Left colon (tissue), 2 donors: ENCODE measurements around the gene GREM1. TPM values are rescaled to one million over a fixed set of nuclear protein-coding genes. Genes with fewer than 3 reads are reported as not detected.

Experiments used
- ATAC-seq: fragments of 200-7000 bp; cut with Tn5 transposase; one replicate; pipeline ENCODE4 v1.9.1; 2020; ENCODE audit warnings: mild to moderate bottlenecking, moderate library complexity
- DNase-seq, 2 donors: peaks; one replicate each; pipeline ENCODE4 v3.0.0-alpha.2; 2020
- intact Hi-C, 2 donors: fragments of 100-400 bp; cut with DNase I in 1 of 2; cut with micrococcal nuclease in 1 of 2; formaldehyde crosslinking; loops; one replicate each; pipeline versions ENCODE4 v1.11.2 to v1.14.0; 2022; cut with DNase I, micrococcal nuclease
- total RNA-seq, 2 donors: library from RNA; stranded (reverse); fragmentation: NEBNext Ultra II Directional; extraction: Animal tissue kit (Norgen Biotek cat#: 25700); gene quantifications; one replicate each; pipeline ENCODE4 v1.2.1, GENCODE V29; 2021
- donor health status: DM: no; HTN: no; CAD: no.
- donor health status: DM: yes; HTN: yes; CAD: no.

Gene GREM1
- total RNA-seq, 2 donors from 2014 or later, result 13.7 to 46.0 TPM

DNA sequence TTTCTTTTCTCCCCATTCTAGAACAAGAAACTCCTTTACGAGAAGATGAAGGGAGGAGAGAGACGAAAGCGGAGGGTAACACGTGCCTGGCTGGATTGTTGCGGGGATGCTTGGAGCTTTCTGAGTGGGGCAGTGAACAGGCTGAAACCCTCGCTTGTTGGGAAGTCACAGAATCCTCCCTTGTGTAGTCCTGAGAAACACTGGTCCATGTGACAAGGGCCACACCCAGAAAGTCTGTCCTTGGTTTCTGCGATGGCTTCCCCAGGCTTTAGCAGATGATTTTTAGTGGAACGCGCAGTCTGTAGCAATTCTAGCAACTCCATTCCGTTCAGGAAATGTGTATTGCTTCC, 26.1 kb upstream of the GREM1 start:
- intact Hi-C loops, result no loop called here
- no peak for DNase-seq
- ATAC-seq, result no peak

DNA sequence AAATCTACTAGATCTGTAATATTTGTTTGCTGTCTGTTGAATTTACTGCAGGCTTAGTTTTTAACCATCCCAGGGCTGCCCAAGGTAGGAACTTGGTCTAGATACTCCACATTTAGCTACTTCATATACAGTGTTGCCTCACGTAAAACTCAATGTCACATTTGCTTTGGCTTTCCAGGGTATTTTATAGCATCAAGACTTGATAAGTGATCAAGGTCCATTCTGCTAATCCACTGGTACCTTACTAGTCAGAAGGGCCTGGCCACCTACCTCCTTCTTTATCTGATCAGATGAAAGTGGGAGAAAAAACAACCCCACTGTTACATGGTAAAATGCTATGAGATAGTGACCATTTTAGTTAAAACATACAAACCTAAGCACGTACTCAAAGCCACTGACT, 25.5 kb upstream of the GREM1 start:
- no peak for DNase-seq
- peak; percentile 56 for ATAC-seq
- intact Hi-C loops, result no loop called here

DNA sequence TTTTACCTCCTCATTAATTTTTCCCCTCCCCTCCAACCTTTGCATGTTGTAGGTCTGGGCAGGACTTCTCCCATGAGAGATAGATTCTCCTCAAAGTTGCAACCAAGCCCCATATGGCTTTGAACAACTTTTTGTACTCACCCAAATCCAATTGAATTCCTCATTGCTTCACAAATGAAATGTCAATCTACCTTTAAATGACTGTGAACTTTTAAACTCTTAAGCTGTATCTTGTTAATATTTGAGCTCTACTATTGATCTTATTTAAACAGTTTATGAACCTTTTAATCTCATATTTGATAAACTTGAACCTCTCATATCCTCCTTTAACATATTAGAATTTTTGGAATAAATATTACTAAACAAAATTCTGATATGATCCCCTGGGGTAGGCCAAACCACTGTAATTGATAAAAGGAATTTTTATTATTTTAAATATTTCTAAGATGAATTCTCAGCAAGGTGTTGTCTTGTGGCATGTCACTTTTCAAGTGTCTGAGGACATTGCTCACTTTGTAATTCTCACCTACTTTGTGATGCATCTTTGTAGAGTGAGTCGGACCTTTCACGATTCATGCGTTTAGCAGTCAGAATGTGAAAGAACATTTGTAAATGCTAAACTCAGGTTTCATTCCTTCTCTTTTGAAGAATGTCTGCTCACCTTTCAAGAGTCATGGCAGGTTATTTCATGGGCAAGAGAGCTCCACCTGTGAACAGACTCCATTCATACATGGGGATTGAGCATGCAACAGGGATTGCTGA, 23.4 kb upstream of the GREM1 start:
- ATAC-seq, result no peak
- intact Hi-C loops, result no loop called here
- no peak for DNase-seq

DNA sequence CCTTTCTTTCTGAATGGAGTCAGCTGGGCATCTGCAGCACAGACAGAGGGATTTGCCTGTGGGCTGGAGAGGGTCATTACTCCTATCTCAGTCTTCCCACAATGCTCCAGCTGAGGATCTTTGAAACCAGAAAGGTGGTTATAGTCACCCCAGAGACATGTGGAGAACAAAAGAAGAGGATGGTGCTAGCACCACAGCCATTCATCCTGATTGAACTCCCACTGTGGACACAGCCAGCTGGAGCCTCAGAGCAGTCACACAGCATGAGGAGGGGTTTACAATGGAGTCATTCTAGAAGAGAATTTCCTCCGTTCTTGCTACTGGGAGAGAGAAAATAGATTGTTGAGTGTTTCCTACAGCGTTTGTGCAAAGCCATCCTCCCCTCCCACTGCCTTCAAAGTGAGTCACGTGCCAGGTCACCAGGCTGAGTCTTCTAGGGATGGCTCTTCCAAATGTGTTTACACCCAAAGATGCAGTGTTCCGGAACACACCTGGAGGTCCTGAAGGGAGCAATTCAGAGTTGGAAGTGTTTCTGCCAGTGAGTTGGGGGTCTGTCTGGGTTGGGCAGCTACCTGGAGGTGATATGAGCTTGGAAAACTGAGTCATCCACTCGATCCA, 18.9 kb upstream of the GREM1 start:
- no peak for DNase-seq
- intact Hi-C loops, result no loop called here

DNA sequence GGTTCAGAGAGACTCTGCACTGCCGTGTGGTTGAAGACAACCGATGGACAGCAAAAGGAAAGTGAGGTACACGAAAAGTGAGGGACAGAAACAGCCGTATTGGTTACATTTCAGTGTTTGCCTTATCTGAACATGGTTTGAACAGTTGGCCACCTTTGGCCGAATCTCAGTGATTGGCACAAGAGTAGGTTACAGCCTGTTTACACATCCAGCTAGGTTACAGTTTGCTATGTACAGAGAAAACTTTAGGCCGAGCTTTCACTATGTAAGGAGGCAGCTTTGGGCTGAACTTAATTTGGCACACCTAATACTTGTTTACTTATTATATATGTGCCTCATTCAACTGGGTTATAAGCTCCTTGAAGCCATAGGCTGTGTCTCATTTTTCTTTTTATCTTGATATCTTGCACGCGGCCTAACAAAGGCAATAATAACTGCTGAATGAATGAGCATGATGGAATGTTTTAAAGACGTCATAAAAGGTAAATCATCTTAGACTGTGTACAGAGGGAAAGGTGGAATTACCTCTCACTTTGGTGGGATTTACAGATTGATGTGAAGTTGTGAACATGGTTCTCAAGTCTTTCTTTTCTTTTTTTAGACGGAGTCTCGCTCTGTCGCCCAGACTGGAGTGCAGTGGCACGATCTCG, 17.2 kb upstream of the GREM1 start:
- DNase-seq (peak; percentile 57 to 67), ATAC-seq (peak; percentile 90)
- intact Hi-C loops, result no loop called here

More for the DNA sequence above, 18.9 kb upstream of the GREM1 start:
- ATAC-seq, result no peak

DNA sequence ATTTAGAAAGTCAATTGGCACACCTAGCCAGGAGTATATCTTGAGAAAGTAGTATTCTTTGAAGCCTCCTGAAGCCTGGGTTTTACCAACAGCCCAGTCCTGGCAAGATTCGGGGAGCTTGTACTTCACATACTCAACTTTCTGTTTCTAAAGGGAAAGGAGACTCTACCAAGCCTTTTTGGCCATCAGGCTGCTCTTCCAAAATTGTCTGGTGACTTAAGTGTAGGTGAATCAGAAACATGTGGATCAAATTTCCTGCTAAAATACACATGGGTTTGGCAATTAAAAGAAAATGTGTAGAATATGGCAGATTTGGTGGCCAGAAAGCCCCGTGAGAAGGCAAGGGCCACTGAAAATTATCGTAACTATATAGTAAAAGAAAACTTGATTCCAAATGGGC, 15.9 kb upstream of the GREM1 start:
- intact Hi-C loops, result no loop called here
- ATAC-seq (no peak), DNase-seq (no peak)

DNA sequence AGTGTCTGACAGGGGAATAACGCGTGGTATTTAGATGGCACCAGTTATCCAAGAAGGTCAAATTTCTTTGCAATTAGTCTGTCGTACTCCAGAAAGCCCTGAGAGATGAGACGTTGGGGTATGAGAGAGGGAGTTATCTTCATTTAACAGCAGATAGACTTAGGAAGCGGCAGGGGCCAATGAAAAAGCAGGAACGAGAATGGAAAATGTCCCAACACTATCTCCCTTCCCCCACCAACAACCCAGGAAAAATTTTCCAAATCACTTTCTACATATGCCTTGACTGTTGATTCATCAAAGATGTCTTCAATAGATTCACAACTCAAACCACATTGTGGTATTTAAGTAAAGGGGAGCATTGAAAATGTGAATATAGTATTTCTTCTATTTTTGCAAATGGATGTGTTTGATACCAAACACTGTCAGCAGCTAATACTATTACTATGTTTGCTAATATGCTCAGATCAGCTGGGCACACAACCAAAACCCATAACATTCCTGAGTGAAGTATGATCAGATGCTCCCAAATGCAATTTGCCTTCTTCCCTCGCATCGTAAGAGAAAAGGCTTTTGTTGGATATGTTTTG, 13.3 kb upstream of the GREM1 start:
- DNase-seq (no peak), ATAC-seq (no peak)
- intact Hi-C loops, result no loop called here

DNA sequence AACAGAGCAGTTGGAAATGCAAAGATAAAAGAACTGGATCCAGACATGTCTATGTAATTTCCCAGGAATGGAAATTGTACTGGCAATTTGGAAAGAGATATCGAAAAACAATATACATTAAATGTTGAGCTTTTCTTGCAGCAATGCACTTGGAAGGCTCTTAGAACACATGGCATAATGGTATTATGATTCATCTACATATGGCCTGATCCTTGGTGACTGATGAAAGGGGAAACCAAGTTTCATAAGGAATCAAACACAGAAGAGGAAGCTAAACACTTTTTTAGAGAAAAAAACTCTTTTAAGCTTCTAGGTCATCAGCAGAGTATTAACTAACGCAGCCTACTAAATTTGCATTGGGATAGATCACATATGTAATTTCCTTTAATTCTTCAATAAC, 12.4 kb upstream of the GREM1 start:
- ATAC-seq (no peak), DNase-seq (no peak)
- intact Hi-C loops, result no loop called here

DNA sequence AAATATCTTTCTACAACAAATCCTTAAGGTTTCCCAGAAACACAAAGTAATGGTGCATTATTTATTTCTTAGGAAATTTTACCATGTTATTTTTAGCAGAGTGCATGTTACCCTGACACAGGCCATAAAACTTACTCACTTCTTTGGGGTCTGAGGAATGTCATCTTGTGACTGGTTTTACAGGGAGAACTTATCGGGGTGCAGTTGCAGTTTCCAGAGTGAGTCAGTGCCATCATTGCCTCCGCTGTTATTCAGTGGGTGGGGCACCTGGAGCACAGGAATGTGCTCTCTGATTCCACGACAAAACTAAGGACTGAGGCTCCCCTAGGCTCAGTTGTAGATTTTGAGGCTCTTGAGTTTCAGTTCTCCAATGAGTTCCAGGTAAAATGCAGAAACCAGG, 11.1 kb upstream of the GREM1 start:
- no peak for DNase-seq
- no peak for ATAC-seq
- intact Hi-C loops, result no loop called here

DNA sequence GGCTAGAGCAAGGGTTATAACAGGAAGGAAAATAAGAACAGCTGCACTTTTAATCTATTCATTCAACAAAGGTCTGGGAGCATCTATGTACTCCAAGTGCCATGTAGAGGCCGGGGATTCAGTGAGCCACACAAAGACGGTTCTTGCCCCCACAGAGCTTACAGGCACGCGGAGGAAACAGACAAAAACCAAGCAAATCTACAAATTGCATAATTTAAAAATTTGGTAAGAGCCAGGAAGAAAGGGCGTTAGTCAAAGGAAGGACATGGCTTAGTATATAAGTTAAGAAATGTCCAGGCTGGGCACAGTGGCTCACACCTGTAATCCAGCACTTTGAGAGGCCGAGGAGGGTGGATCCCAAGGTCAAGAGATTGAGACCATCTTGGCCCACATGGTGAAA, 10.4 kb upstream of the GREM1 start:
- ATAC-seq, result no peak
- intact Hi-C loops, result no loop called here
- no peak for DNase-seq

DNA sequence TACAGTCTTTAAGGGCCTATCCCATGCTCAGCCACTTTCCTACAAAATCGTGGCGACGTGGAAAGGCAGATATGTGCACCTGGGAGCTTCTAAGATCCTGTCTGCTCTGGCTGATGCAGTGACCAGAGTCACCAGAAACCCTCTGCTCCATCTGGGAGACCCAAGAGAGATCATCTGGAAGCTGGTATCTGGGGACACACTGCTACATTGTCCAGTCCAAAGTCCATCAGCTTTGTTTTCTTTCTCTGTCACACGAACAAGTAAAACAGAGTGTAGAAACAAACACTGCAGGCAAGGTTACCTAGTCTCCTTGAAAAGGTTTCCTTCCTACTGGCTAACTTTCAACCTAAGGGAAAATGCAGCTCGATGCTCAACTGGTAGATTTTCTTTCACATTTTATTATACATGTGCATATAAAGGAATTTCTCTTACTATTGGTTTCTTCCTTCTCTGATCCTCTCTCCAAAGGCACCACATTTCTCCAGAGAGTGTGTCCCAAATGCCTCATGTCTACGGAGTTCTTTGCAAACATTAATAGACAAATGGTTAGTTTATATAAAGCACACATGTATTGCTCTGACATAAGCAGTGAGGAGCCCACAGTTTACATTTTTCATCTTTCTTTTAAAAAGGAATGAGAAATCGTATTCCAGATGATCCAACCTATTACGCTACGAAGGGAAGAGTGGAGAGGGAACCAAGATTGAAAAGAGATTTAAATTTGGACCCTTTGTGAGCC, 8.3 kb upstream of the GREM1 start:
- ATAC-seq, result peak; percentile 92
- intact Hi-C loops, result no loop called here
- DNase-seq, result no peak

DNA sequence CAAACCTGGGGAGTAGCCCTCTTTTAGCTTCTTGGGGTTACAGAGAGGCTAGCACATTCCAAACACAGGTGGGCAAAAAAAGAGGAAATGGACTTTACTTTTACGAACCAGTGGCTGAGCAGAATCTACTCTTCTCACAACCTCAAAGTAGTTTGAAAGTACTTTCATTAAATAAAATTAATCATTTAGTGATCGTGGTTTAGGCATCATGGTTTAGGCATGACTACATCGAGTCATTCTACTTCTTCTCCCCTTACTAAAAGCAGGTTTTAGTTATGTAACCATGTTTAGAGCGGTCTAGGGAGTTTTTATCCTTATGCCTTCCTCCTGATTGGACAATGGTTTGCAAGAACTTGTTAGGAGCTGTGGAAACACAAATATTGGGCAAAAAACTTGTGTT, 2.5 kb upstream of the GREM1 start:
- intact Hi-C loops, result no loop called here
- DNase-seq, result no peak
- ATAC-seq, result no peak

DNA sequence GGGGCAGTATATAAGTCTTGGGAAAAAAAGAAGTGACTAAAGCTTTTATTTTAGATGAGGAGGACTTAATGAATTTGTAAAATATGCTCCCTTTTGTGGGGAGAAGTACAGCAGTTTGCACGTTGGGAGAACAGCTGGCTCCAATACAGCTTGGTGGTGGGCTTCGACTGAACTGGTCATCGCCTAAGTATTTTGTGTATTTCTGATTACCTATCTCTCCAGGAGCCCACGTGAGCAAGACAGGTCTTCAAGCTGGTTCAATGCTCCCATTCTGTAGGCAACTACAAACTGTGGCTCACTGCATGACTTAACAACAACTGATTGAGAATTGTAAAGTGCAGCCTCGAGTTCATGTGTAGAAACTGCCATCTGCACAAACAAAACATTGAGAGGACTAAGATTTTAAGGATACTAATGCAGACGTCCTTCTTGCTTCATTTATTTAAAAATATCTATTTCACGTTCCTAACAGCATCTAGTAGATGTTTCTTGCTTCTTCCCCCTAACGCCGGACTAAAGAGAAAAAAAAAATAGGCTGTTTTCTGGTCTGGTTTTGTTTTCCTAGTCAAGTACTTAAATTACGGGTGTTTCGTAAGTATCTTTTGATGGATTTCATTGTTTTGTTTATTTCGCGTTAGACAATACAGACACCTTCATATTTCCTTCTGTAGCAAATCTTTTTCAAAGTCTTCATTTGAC, 1.4 kb upstream of the GREM1 start:
- intact Hi-C loops, result no loop called here
- no peak for ATAC-seq

DNA sequence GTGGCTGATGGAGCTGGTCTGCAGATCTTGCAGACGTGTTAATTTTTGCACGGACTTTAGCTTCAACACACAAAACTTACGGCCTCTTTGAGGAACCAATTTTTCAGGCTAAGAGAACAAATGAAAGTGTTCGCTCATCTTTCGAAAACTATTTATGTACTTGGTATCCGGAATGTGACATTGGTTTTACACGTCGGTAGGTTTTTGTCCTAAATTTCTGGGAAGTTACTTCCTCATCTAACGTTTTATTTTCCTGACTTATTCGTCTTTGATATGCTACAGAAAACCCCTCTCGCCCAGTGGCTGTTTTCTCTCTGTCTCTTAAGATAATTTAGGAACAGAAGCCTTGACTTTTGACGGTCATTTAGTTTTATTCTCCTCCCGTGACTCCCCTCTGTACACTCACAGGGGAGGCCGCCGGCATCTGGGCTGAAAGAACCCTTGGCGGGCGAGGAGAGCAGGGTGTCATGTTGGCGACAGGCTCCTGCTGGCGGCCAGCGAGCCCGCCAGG, 834 bp upstream of the GREM1 start:
- ATAC-seq, result no peak
- intact Hi-C loops, result no loop called here
- no peak for DNase-seq

More for the DNA sequence above, 1.4 kb upstream of the GREM1 start:
- DNase-seq, result no peak

DNA sequence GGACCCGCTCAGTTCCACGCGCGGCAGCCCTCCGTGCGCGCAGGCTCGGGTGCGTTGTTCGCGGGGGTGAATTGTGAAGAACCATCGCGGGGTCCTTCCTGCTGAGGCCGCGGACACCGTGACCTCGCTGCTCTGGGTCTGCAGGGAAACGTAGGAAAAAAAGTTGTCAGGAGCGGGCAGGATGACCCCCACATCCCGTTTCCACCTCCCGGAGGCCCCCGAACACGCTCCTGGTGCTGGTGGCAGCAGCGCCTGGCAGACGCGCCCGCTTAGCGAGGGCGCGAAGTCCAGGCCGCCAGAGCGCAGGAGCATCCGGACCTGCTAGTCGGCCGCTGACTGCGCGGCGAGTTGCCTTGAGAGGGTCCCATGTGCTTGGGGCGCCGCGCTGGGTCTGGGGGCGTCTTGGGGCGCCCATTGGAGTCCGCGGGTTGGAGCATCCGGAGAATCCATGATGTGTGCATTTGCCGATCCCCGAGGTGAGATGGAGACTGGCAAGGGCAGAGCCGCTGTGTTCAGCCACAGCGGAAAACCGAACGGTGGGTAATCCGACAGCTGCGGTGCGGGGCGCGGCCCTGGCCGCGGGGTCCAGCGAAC, 520 bp downstream of the GREM1 start:
- intact Hi-C loops, result no loop called here
- DNase-seq (peak; percentile 34 to 41), ATAC-seq (peak; percentile 83)

DNA sequence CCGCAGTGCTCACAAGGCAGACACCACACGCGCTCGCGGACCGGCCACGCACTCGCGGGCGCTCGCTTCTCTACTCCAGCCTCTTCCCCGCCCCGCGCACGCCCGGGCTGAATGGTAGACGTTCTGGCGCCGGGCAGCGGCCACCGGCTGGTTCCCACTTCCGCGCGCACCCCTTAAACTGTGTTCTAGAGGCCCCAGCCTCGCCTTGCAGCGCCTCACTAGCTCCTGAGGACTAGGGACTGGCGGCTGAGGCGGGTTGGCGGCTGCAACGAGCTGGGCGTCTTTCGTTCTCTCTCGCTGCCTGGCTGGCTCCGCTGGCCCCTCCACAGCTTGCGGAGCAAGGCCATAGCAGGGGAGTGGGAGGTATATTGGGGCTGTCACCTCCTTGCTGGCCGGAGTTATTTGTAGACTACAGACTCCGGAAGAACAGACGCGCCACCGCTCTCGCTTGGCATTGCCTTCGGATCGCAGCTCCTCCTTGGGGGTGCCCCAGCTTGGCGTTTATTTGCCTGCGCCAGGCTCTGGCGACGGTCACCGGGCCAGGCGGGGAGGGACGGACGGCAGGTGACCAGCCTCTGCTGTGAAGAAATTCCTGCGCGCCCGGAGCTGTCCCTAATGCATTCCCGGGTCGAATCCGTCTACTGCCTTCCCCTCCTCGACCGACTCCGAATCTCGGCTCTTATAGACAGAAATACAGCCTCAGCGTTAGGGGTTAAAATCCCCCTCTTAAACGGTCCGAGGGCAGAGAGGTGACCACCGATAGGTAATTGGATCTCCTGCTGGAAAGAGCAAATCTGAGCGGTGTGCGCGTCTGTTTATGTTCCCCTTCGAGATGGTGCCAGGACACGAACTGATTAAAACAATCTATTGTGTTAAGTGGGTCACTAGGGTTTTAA, 1.3 kb downstream of the GREM1 start:
- peak; percentile 62 for ATAC-seq
- peak in 1 of 2 donors; percentile 29 for DNase-seq
- intact Hi-C loops, result no loop called here

DNA sequence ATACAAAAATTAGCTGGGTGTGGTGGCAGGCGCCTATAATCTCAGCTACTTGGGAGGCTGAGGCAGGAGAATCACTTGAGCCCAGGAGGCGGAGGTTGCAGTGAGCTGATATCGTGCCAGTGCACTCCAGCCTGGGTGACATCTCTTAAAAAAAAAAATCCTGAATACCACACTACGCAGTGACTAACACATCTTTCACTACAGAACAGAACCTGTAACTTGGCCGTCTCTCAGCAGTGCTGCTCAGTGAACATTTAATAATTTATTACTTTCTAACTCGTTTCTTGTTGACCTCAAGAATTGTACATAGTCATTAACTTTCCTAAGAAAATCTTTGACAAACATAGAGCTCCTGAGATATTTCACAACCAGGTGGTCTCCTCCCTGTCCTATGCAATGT, 3.8 kb downstream of the GREM1 start:
- ATAC-seq, result no peak
- intact Hi-C loops, result no loop called here
- DNase-seq, result no peak
